GM12864 (cell line): ENCODE results near the gene LPAR5.

Experiments used
- DNase-seq: peaks from one replicate; pipeline ENCODE4 v3.0.0-alpha.2; 2011; ENCODE audit warnings: low read depth
- H3K4me3 ChIP-seq: 2 replicates; pipeline ENCODE4 v1.5.1; 2011; ENCODE audit warnings: mild to moderate bottlenecking, low read depth, low read length, control low read depth
- CTCF ChIP-seq: IDR thresholded peaks from 2 replicates; pipeline ENCODE4 v1.5.1; 2011; ENCODE audit warnings: low read depth, mild to moderate bottlenecking, moderate library complexity, low read length, control low read depth, inconsistent platforms; ENCODE audit errors: missing control alignments

LPAR5 gene

GRCh38 chr12:6647083-6647604 is 11.4 kb upstream of the LPAR5 start, which contains the start of gene ACRBP:
Gene ACRBP (minus strand): TSS chr12:6647432. CDS start chr12:6647366, 66 bp downstream.
- DNase-seq: no peak
- no peak for TF ChIP-seq CTCF
- peak within 1 kb of the TSS; percentile 60 for H3K4me3 ChIP-seq

- DNase-seq: no peak
- peak overlapping the region; percentile 60 for H3K4me3 ChIP-seq
- no peak for TF ChIP-seq CTCF
Observed at GRCh38 chr12:6646276-6647082, 10.7 kb upstream of the LPAR5 start.

- no peak overlapping the region for H3K4me3 ChIP-seq
- no peak for TF ChIP-seq CTCF
- no peak for DNase-seq
Observed at GRCh38 chr12:6644903-6645302, 9.1 kb upstream of the LPAR5 start.

- no peak for DNase-seq
- no peak for TF ChIP-seq CTCF
- peak overlapping the region; percentile 8 for H3K4me3 ChIP-seq
Observed at GRCh38 chr12:6644257-6644596, 8.5 kb upstream of the LPAR5 start.

- no peak for DNase-seq
- H3K4me3 ChIP-seq: no peak overlapping the region
Observed at GRCh38 chr12:6643569-6644256, 8.0 kb upstream of the LPAR5 start.

GRCh38 chr12:6641131-6641530 is 5.4 kb upstream of the LPAR5 start:
- no peak for TF ChIP-seq CTCF

More at GRCh38 chr12:6643569-6644256, 8.0 kb upstream of the LPAR5 start:
- no peak for TF ChIP-seq CTCF

More at GRCh38 chr12:6641131-6641530, 5.4 kb upstream of the LPAR5 start:
- no peak overlapping the region for H3K4me3 ChIP-seq
- no peak for DNase-seq
